GM23338 (cell line): ENCODE measurements around the gene DNAJC13. TPM values are rescaled to one million over a fixed set of nuclear protein-coding genes. Genes with fewer than 3 reads are reported as not detected.

ENCODE experiments used
- ATAC-seq: fragments of 200-7000 bp; cut with Tn5 transposase; 3 replicates; pipeline ENCODE4 v1.9.1; 2020
- DNase-seq: peaks from one replicate; pipeline ENCODE4 v3.0.0-alpha.2; 2015; ENCODE audit warnings: low spot score
- H2AFZ ChIP-seq: fragments of 200-600 bp; sonication (generic); 2 replicates; pipeline ENCODE4 v1.8.0; 2016; ENCODE audit warnings: antibody characterized with exemption, mild to moderate bottlenecking, moderate library complexity
- H3F3A ChIP-seq: fragments of 200-600 bp; sonication (generic); replicated peaks from 2 replicates; pipeline ENCODE4 v1.8.0; 2017; ENCODE audit warnings: antibody characterized with exemption, mixed run types, low read depth
- H3K27ac ChIP-seq: fragments of 200-600 bp; sonication (generic); 2 replicates; pipeline ENCODE4 v1.6.1; 2016; ENCODE audit warnings: low read depth
- H3K27me3 ChIP-seq: fragments of 200-600 bp; sonication (generic); 2 replicates; pipeline ENCODE4 v1.8.0; 2016; ENCODE audit warnings: mild to moderate bottlenecking, mixed run types, moderate library complexity; ENCODE audit not compliant: insufficient read depth
- H3K36me3 ChIP-seq: fragments of 200-600 bp; sonication (generic); 2 replicates; pipeline ENCODE4 v1.8.0; 2016; ENCODE audit warnings: mild to moderate bottlenecking; ENCODE audit not compliant: insufficient read depth
- H3K4me1 ChIP-seq: fragments of 200-600 bp; sonication (generic); 2 replicates; pipeline ENCODE4 v1.8.0; 2016; ENCODE audit warnings: mild to moderate bottlenecking, moderate library complexity; ENCODE audit not compliant: insufficient read depth
- H3K4me2 ChIP-seq: fragments of 200-600 bp; sonication (generic); 2 replicates; pipeline ENCODE4 v1.7.1; 2017; ENCODE audit warnings: mixed run types
- H3K4me3 ChIP-seq: fragments of 200-600 bp; sonication (generic); 2 replicates; pipeline ENCODE4 v1.6.1; 2016; ENCODE audit warnings: mixed run types
- H3K79me2 ChIP-seq: fragments of 200-600 bp; sonication (generic); replicated peaks from 2 replicates; pipeline ENCODE4 v1.8.0; 2017; ENCODE audit warnings: mild to moderate bottlenecking; ENCODE audit not compliant: insufficient read depth
- H3K9me2 ChIP-seq: fragments of 200-600 bp; sonication (generic); 2 replicates; pipeline ENCODE4 v1.8.0; 2017; ENCODE audit not compliant: insufficient read depth
- H4K20me1 ChIP-seq: fragments of 200-600 bp; sonication (generic); replicated peaks from 2 replicates; pipeline ENCODE4 v1.8.0; 2017; ENCODE audit warnings: mild to moderate bottlenecking; ENCODE audit not compliant: insufficient read depth
- H3K27ac Mint-ChIP-seq: 2 replicates; pipeline ENCODE4 v1.8.0; 2020; ENCODE audit warnings: inconsistent platforms, mild to moderate bottlenecking, moderate library complexity, mixed read lengths
- H3K27me3 Mint-ChIP-seq: 3 replicates; pipeline ENCODE4 v1.8.0; 2022; ENCODE audit warnings: low read depth, mild to moderate bottlenecking, moderate library complexity, mixed read lengths, inconsistent platforms; ENCODE audit not compliant: insufficient read depth, poor library complexity
- H3K36me3 Mint-ChIP-seq: 3 replicates; pipeline ENCODE4 v1.8.0; 2021; ENCODE audit warnings: low read depth, mild to moderate bottlenecking, inconsistent platforms, moderate library complexity, mixed read lengths
- H3K4me1 Mint-ChIP-seq: 3 replicates; pipeline ENCODE4 v1.8.0; 2020; ENCODE audit warnings: mild to moderate bottlenecking, inconsistent platforms, mixed read lengths
- H3K4me3 Mint-ChIP-seq: 3 replicates; pipeline ENCODE4 v1.8.0; 2021; ENCODE audit warnings: moderate library complexity, mild to moderate bottlenecking, inconsistent platforms, mixed read lengths
- H3K9me3 Mint-ChIP-seq: 3 replicates; pipeline ENCODE4 v1.8.0; 2020; ENCODE audit warnings: moderate library complexity, mild to moderate bottlenecking, inconsistent platforms, mixed read lengths
- CREB1 ChIP-seq: fragments of 250-450 bp; sonication (Bioruptor Pico); IDR thresholded peaks from 2 replicates; pipeline ENCODE4 v1.5.0; 2020; ENCODE audit warnings: low read depth, mild to moderate bottlenecking, moderate library complexity
- CTCF ChIP-seq, 2 experiments: fragments of 200-600 bp in 1 of 2; sonication (generic) in 1 of 2; conservative IDR thresholded peaks; 2 replicates each; pipeline versions ENCODE4 v1.5.1 to v1.6.1; 2016 to 2017; ENCODE audit warnings: antibody characterized with exemption in 2 of 2, low read depth in 2 of 2, mild to moderate bottlenecking in 2 of 2, moderate library complexity in 1 of 2
- ETS1 ChIP-seq: IDR thresholded peaks from 2 replicates; pipeline ENCODE4 v1.6.1; 2016; ENCODE audit warnings: antibody characterized with exemption
- EZH2 ChIP-seq: fragments of 200-600 bp; sonication (generic); IDR thresholded peaks from one replicate; pipeline ENCODE4 v1.8.0; 2017; ENCODE audit warnings: antibody characterized with exemption, mild to moderate bottlenecking, low read depth; ENCODE audit not compliant: unreplicated experiment
- EZH2phosphoT487 ChIP-seq: fragments of 200-600 bp; sonication (generic); IDR thresholded peaks from one replicate; pipeline ENCODE4 v1.8.1; 2018; ENCODE audit warnings: antibody characterized with exemption; ENCODE audit not compliant: unreplicated experiment
- JUNB ChIP-seq: IDR thresholded peaks from one replicate; pipeline ENCODE4 v1.6.1; 2016; ENCODE audit warnings: antibody characterized with exemption; ENCODE audit not compliant: unreplicated experiment
- NANOG ChIP-seq: IDR thresholded peaks from 2 replicates; pipeline ENCODE4 v1.6.1; 2016; ENCODE audit warnings: antibody characterized with exemption, borderline replicate concordance
- POLR2AphosphoS5 ChIP-seq: IDR thresholded peaks from 2 replicates; pipeline ENCODE4 v1.6.1; 2016; ENCODE audit warnings: antibody characterized with exemption, low read depth
- STAT1 ChIP-seq: IDR thresholded peaks from one replicate; pipeline ENCODE4 v1.6.1; 2016; ENCODE audit warnings: antibody characterized with exemption; ENCODE audit not compliant: unreplicated experiment
- ZNF114 ChIP-seq: fragments of 250-450 bp; sonication (Bioruptor Pico); IDR thresholded peaks from 2 replicates; pipeline ENCODE4 v1.5.0; 2020; ENCODE audit warnings: mild to moderate bottlenecking, moderate library complexity
- ZNF331 ChIP-seq: fragments of 250-450 bp; sonication (Bioruptor Pico); IDR thresholded peaks from 2 replicates; pipeline ENCODE4 v1.5.0; 2020; ENCODE audit warnings: low read depth, mild to moderate bottlenecking, moderate library complexity
- ZNF462 ChIP-seq: fragments of 250-450 bp; sonication (Bioruptor Pico); IDR thresholded peaks from 2 replicates; pipeline ENCODE4 v1.5.0; 2020; ENCODE audit warnings: mild to moderate bottlenecking, moderate library complexity
- polyA plus RNA-seq: library from polyadenylated mRNA; unstranded; fragments of >200 nt; fragmentation: Nextera tagmentation; extraction: Ambion mirVana; gene quantifications from 2 replicates; pipeline ENCODE4 v1.2.1, GENCODE V29; 2016
- total RNA-seq: library from RNA; depleted of rRNA; stranded (reverse); fragments of >200 nt; shearing (Covaris generic); gene quantifications from 2 replicates; pipeline ENCODE4 v1.2.3, GENCODE V29; 2014

The DNAJC13 gene
- total and polyA plus RNA-seq, 2 experiments from 2014 or later = 8.3 to 33.6 TPM

GRCh38 chr3:132569153-132569552 is 151.9 kb downstream of the DNAJC13 start:
- H4K20me1 ChIP-seq = no peaks in the 10 kb centered on the region; the same call in 1 of the 2 replicates
- Mint-ChIP-seq H3K36me3 (peaks cover 11% of the 10 kb centered on the region; the same call in 2 of the 3 replicates), H3K4me3 (no peak overlapping the region), H3K27ac (no peak overlapping the region), H3K9me3 (peaks cover 4% of the 10 kb centered on the region; the same call in 1 of the 3 replicates), H3K4me1 (no peaks in the 10 kb centered on the region), H3K27me3 (no peaks in the 10 kb centered on the region)
- H3K79me2 ChIP-seq = no peaks in the 10 kb centered on the region
- no peak overlapping the region for H3K4me2 ChIP-seq
- no peaks in the 10 kb centered on the region for H3K36me3 ChIP-seq
- no peaks in the 10 kb centered on the region for H3K27me3 ChIP-seq
- ATAC-seq (no peak), DNase-seq (no peak)
- no peaks in the 10 kb centered on the region for H3F3A ChIP-seq
- no peak for TF ChIP-seq POLR2AphosphoS5
- TF ChIP-seq ZNF114 = no peak
- TF ChIP-seq NANOG = no peak
- no peak for TF ChIP-seq CREB1 (CRISPR knock-in tag)
- TF ChIP-seq EZH2 = no peak
- TF ChIP-seq ZNF331 (CRISPR knock-in tag) = no peak
- no peak overlapping the region for H3K27ac ChIP-seq
- no peak overlapping the region for H3K4me3 ChIP-seq
- H2AFZ ChIP-seq = no peak overlapping the region
- H3K9me2 ChIP-seq = no peaks in the 10 kb centered on the region
- H3K4me1 ChIP-seq = no peaks in the 10 kb centered on the region

- Histone ChIP-seq H3K4me2 (no peak overlapping the region), H3K4me1 (no peaks in the 10 kb centered on the region), H3K4me3 (no peak overlapping the region), H3K79me2 (no peaks in the 10 kb centered on the region), H4K20me1 (no peaks in the 10 kb centered on the region; the same call in 1 of the 2 replicates), H3K36me3 (no peaks in the 10 kb centered on the region), H3K9me2 (no peaks in the 10 kb centered on the region), H3K27ac (no peak overlapping the region), H3K27me3 (no peaks in the 10 kb centered on the region), H2AFZ (no peak overlapping the region), H3F3A (no peaks in the 10 kb centered on the region)
- Mint-ChIP-seq H3K4me3 (no peak overlapping the region), H3K27me3 (no peaks in the 10 kb centered on the region), H3K9me3 (peaks cover 4% of the 10 kb centered on the region; the same call in 1 of the 3 replicates), H3K27ac (0 out of 2 replicates have a peak overlapping the region, but pooled peaks have one; percentile 9), H3K36me3 (peaks cover 11% of the 10 kb centered on the region; the same call in 2 of the 3 replicates), H3K4me1 (no peaks in the 10 kb centered on the region)
- ATAC-seq (no peak), DNase-seq (no peak)
- TF ChIP-seq JUNB (no peak), ZNF462 (CRISPR knock-in tag) (no peak), CREB1 (CRISPR knock-in tag) (no peak), ZNF114 (no peak), EZH2phosphoT487 (no peak), POLR2AphosphoS5 (no peak), CTCF (conservative IDR thresholded peaks at IDR 0.05; ENCODE audit: low read depth in 2 of 2) (no peak), ETS1 (no peak), STAT1 (no peak), EZH2 (no peak), ZNF331 (CRISPR knock-in tag) (no peak)
These were observed 152.3 kb downstream of the DNAJC13 start for GRCh38 chr3:132569580-132569979.
